HG02759 (cell line): ENCODE data around the gene PSG4.
"Not testable (repeated sequence)": the region's sequence is repeated elsewhere in the genome, so short reads cannot be mapped to it uniquely, and the experiment has no call there.

Experiments used
- ATAC-seq: cut with Tn5 transposase; IDR thresholded peaks from one replicate; pipeline ENCODE4 v1.9.1; 2021; ENCODE audit warnings: mild to moderate bottlenecking, moderate library complexity; ENCODE audit not compliant: unreplicated experiment

Gene PSG4

GRCh38 chr19:43198686-43199419 lies 6.6 kb downstream of the PSG4 start:
- not testable (repeated sequence) for ATAC-seq

GRCh38 chr19:43197666-43198397 lies 7.6 kb downstream of the PSG4 start:
- not testable (repeated sequence) for ATAC-seq

- ATAC-seq, result not testable (repeated sequence)
These were observed 11.0 kb downstream of the PSG4 start for GRCh38 chr19:43194397-43194796.

GRCh38 chr19:43192381-43193155 lies 12.9 kb downstream of the PSG4 start:
- not testable (repeated sequence) for ATAC-seq

GRCh38 chr19:43188092-43188491 lies 17.3 kb downstream of the PSG4 start:
- ATAC-seq, result not testable (repeated sequence)

GRCh38 chr19:43186311-43186935 lies 19.0 kb downstream of the PSG4 start, which contains the start of gene PSG5:
Gene PSG5, minus strand, starts transcription at chr19:43186536. Its CDS starts 131 bp downstream, at chr19:43186405.
- not testable (repeated sequence) for ATAC-seq

GRCh38 chr19:43181869-43182771 lies 23.3 kb downstream of the PSG4 start:
- not testable (repeated sequence) for ATAC-seq

GRCh38 chr19:43179569-43180147 lies 25.8 kb downstream of the PSG4 start:
- not testable (repeated sequence) for ATAC-seq

GRCh38 chr19:43178577-43178976 lies 26.9 kb downstream of the PSG4 start:
- ATAC-seq, result not testable (repeated sequence)

GRCh38 chr19:43165906-43166305 lies 39.5 kb downstream of the PSG4 start:
- not testable (repeated sequence) for ATAC-seq

- ATAC-seq, result not testable (repeated sequence)
These were observed 42.3 kb downstream of the PSG4 start for GRCh38 chr19:43163135-43163534.

GRCh38 chr19:43162261-43162660 lies 43.2 kb downstream of the PSG4 start:
- not testable (repeated sequence) for ATAC-seq

GRCh38 chr19:43152214-43152613 lies 53.2 kb downstream of the PSG4 start:
- ATAC-seq, result no peak

- not testable (repeated sequence) for ATAC-seq
These were observed 55.6 kb downstream of the PSG4 start for GRCh38 chr19:43149788-43150187.

GRCh38 chr19:43148233-43148632 lies 57.2 kb downstream of the PSG4 start:
- ATAC-seq, result no peak
